H9 (cell line): Measurements from ENCODE around the gene ARHGAP22. TPM values are rescaled to one million over a fixed set of nuclear protein-coding genes. Genes with fewer than 3 reads are reported as not detected.

Experiments
- DNase-seq: peaks from one replicate; pipeline ENCODE4 v3.0.0-alpha.2; 2017
- H2AFZ ChIP-seq: one replicate; pipeline ENCODE4 v1.6.1; 2013; ENCODE audit warnings: mild to moderate bottlenecking, low read length, control low read depth, moderate library complexity
- H2AK5ac ChIP-seq: 2 replicates; pipeline ENCODE4 v1.6.1; 2013; ENCODE audit warnings: low read length, control low read depth, mixed read lengths; ENCODE audit not compliant: insufficient read length
- H2BK120ac ChIP-seq: one replicate; pipeline ENCODE4 v1.6.1; 2013; ENCODE audit warnings: low read depth, mild to moderate bottlenecking, low read length, control low read depth, inconsistent platforms; ENCODE audit not compliant: poor library complexity, severe bottlenecking
- H2BK12ac ChIP-seq: 2 replicates; pipeline ENCODE4 v1.6.1; 2013; ENCODE audit warnings: low read length, control low read depth, mixed read lengths, low read depth; ENCODE audit not compliant: insufficient read length
- H2BK15ac ChIP-seq: 2 replicates; pipeline ENCODE4 v1.6.1; 2013; ENCODE audit warnings: low read depth, low read length, control low read depth
- H2BK20ac ChIP-seq: one replicate; pipeline ENCODE4 v1.6.1; 2013; ENCODE audit warnings: low read depth, mild to moderate bottlenecking, low read length, control low read depth, inconsistent platforms; ENCODE audit not compliant: poor library complexity, severe bottlenecking
- H2BK5ac ChIP-seq: 2 replicates; pipeline ENCODE4 v1.6.1; 2013; ENCODE audit warnings: low read length, control low read depth, mixed read lengths; ENCODE audit not compliant: insufficient read length
- H3K14ac ChIP-seq: 2 replicates; pipeline ENCODE4 v1.6.1; 2013; ENCODE audit warnings: low read length, control low read depth; ENCODE audit not compliant: insufficient read depth
- H3K18ac ChIP-seq: 2 replicates; pipeline ENCODE4 v1.6.1; 2013; ENCODE audit warnings: low read depth, mild to moderate bottlenecking, mixed read lengths, low read length, control low read depth; ENCODE audit not compliant: insufficient read length
- H3K23ac ChIP-seq: 2 replicates; pipeline ENCODE4 v1.6.1; 2013; ENCODE audit warnings: low read length, control low read depth, mixed read lengths, low read depth; ENCODE audit not compliant: insufficient read length
- H3K23me2 ChIP-seq: 2 replicates; pipeline ENCODE4 v1.6.1; 2013; ENCODE audit warnings: low read depth, mild to moderate bottlenecking, mixed read lengths, low read length, control low read depth; ENCODE audit not compliant: insufficient read length, poor library complexity, severe bottlenecking
- H3K27ac ChIP-seq: 2 replicates; pipeline ENCODE4 v1.5.1; 2013; ENCODE audit warnings: low read length, control low read depth, mixed read lengths, low read depth; ENCODE audit not compliant: insufficient read length
- H3K27me3 ChIP-seq: 2 replicates; pipeline ENCODE4 v1.6.1; 2013; ENCODE audit warnings: low read length, control low read depth, inconsistent platforms; ENCODE audit not compliant: insufficient read depth
- H3K4ac ChIP-seq: 2 replicates; pipeline ENCODE4 v1.6.1; 2013; ENCODE audit warnings: low read depth, mild to moderate bottlenecking, control low read depth, inconsistent platforms, low read length, moderate library complexity
- H3K4me1 ChIP-seq: 2 replicates; pipeline ENCODE4 v1.6.1; 2013; ENCODE audit warnings: low read length, control low read depth, inconsistent platforms; ENCODE audit not compliant: insufficient read depth
- H3K4me2 ChIP-seq: 2 replicates; pipeline ENCODE4 v1.6.1; 2013; ENCODE audit warnings: low read length, control low read depth, mixed read lengths; ENCODE audit not compliant: insufficient read length, insufficient read depth
- H3K56ac ChIP-seq: 2 replicates; pipeline ENCODE4 v1.6.1; 2013; ENCODE audit warnings: low read depth, mild to moderate bottlenecking, mixed read lengths, low read length, control low read depth; ENCODE audit not compliant: insufficient read length
- H3K79me1 ChIP-seq: 2 replicates; pipeline ENCODE4 v1.6.1; 2013; ENCODE audit warnings: low read depth, mild to moderate bottlenecking, moderate library complexity, low read length, control low read depth, inconsistent platforms; ENCODE audit not compliant: insufficient read depth, poor library complexity, severe bottlenecking
- H3K79me2 ChIP-seq: 2 replicates; pipeline ENCODE4 v1.6.1; 2013; ENCODE audit warnings: low read length, control low read depth, inconsistent platforms; ENCODE audit not compliant: insufficient read depth
- H3K9ac ChIP-seq: 2 replicates; pipeline ENCODE4 v1.6.1; 2013; ENCODE audit warnings: low read length, control low read depth, mixed read lengths; ENCODE audit not compliant: insufficient read length; ENCODE audit errors: extremely low read depth
- H3K9me3 ChIP-seq: one replicate; pipeline ENCODE4 v1.6.1; 2013; ENCODE audit warnings: low read depth, low read length, inconsistent platforms; ENCODE audit not compliant: control insufficient read depth
- H3T11ph ChIP-seq: one replicate; pipeline ENCODE4 v1.6.1; 2013; ENCODE audit warnings: mild to moderate bottlenecking, low read length, control low read depth, inconsistent platforms
- H4K20me1 ChIP-seq: one replicate; pipeline ENCODE4 v1.6.1; 2013; ENCODE audit not compliant: control insufficient read depth, insufficient read length, insufficient read depth
- H4K5ac ChIP-seq: 2 replicates; pipeline ENCODE4 v1.6.1; 2013; ENCODE audit warnings: low read depth, mild to moderate bottlenecking, mixed read lengths, low read length, control low read depth; ENCODE audit not compliant: insufficient read length
- H4K8ac ChIP-seq: replicated peaks from 2 replicates; pipeline ENCODE4 v1.6.1; 2013; ENCODE audit warnings: low read length, control low read depth, mixed read lengths, low read depth; ENCODE audit not compliant: insufficient read length
- H4K91ac ChIP-seq: 2 replicates; pipeline ENCODE4 v1.6.1; 2013; ENCODE audit warnings: low read depth, mild to moderate bottlenecking, moderate library complexity, mixed read lengths, low read length, control low read depth; ENCODE audit not compliant: insufficient read length
- H3K27ac Mint-ChIP-seq, 3 experiments: 2 replicates in 2 of 3; 3 replicates in 1 of 3; pipeline ENCODE4 v1.8.0; 2020 to 2021; ENCODE audit warnings: mixed read lengths in 3 of 3, mild to moderate bottlenecking in 1 of 3, moderate library complexity in 1 of 3
- H3K27me3 Mint-ChIP-seq: 2 replicates; pipeline ENCODE4 v1.8.0; 2021; ENCODE audit warnings: low read depth, mild to moderate bottlenecking, moderate library complexity, mixed read lengths
- H3K36me3 Mint-ChIP-seq, 3 experiments: 2 replicates in 2 of 3; 3 replicates in 1 of 3; pipeline ENCODE4 v1.8.0; 2020 to 2021; ENCODE audit warnings: low read depth in 3 of 3, mixed read lengths in 3 of 3; ENCODE audit not compliant: insufficient read depth in 1 of 3
- H3K4me1 Mint-ChIP-seq, 2 experiments: 2 replicates each; pipeline ENCODE4 v1.8.0; 2020; ENCODE audit warnings: mixed read lengths in 2 of 2
- H3K4me3 Mint-ChIP-seq, 2 experiments: 2 replicates in 1 of 2; 3 replicates in 1 of 2; pipeline ENCODE4 v1.8.0; 2020 to 2021; ENCODE audit warnings: mild to moderate bottlenecking in 2 of 2, mixed read lengths in 2 of 2, moderate library complexity in 1 of 2
- H3K9me3 Mint-ChIP-seq, 2 experiments: 2 replicates in 1 of 2; 3 replicates in 1 of 2; pipeline ENCODE4 v1.8.0; 2020; ENCODE audit warnings: mild to moderate bottlenecking in 2 of 2, mixed read lengths in 2 of 2, moderate library complexity in 1 of 2
- CTCF ChIP-seq: fragments of 200-600 bp; sonication (generic); conservative IDR thresholded peaks from 3 replicates; pipeline ENCODE4 v1.8.0; 2021; ENCODE audit warnings: antibody characterized with exemption, mild to moderate bottlenecking
- WGBS: extraction: QIAGEN DNeasy Blood & Tissue Kit; methylation state at CpG from one replicate; pipeline ENCODE4 v1.1.7; 2013; ENCODE audit warnings: missing lambda C conversion rate, low lambda C conversion rate, mixed read lengths; ENCODE audit not compliant: insufficient read length; ENCODE audit errors: extremely low coverage; 5-methylcytosine and 5-hydroxymethylcytosine counted together
- total RNA-seq: library from RNA; stranded (reverse); gene quantifications from 2 replicates; pipeline ENCODE4 v1.2.1, GENCODE V29; 2021

Gene ARHGAP22
- total RNA-seq, 1 experiment from 2014 or later = 7.4 TPM

- peaks cover 41% of the 10 kb centered on the region for H3K27me3 Mint-ChIP-seq
- Histone ChIP-seq H3K56ac (no peak overlapping the region), H3K18ac (no peak overlapping the region), H3K79me2 (no peaks in the 10 kb centered on the region), H3K14ac (no peak overlapping the region), H3K79me1 (no peaks in the 10 kb centered on the region), H3K27me3 (no peaks in the 10 kb centered on the region; the same call in 1 of the 2 replicates), H2AFZ (no peak overlapping the region), H4K5ac (no peak overlapping the region), H3T11ph (no peak overlapping the region), H3K23ac (no peak overlapping the region), H3K27ac (no peak overlapping the region), H2BK20ac (no peak overlapping the region), H3K4ac (no peak overlapping the region), H3K4me2 (no peak overlapping the region), H3K23me2 (peaks cover 5% of the 10 kb centered on the region), H2BK15ac (no peak overlapping the region), H2AK5ac (no peak overlapping the region), H2BK12ac (no peak overlapping the region), H2BK120ac (no peak overlapping the region), H2BK5ac (no peak overlapping the region), H4K20me1 (no peaks in the 10 kb centered on the region), H3K9me3 (no peaks in the 10 kb centered on the region), H4K8ac (no peak overlapping the region), H3K4me1 (0 out of 2 replicates have a peak, but pooled peaks cover 4% of the 10 kb centered on the region), H3K9ac (no peak overlapping the region), H4K91ac (no peak overlapping the region)
- peaks cover 0 to 3% of the 10 kb centered on the region in 2 experiments; a peak in 1 of 5 replicates for H3K9me3 Mint-ChIP-seq
- no peak for TF ChIP-seq CTCF
- no peaks in the 10 kb centered on the region; a peak in 1 of 7 replicates for H3K36me3 Mint-ChIP-seq
- WGBS = no CpG with 5 or more reads among the region's 5 CpGs
- DNase-seq = no peak
- no peak overlapping the region; a peak in 1 of 7 replicates for H3K27ac Mint-ChIP-seq
- peaks cover 21 to 22% of the 10 kb centered on the region in 2 experiments for H3K4me1 Mint-ChIP-seq
- H3K4me3 Mint-ChIP-seq = no peak overlapping the region
These were observed 4.6 kb upstream of the ARHGAP22 start for GRCh38 chr10:48609441-48609840.
